Duodenal mucosa (tissue), 2 donors: ENCODE data around the gene PAMR1.
A peak's percentile ranks its signal among the peaks of the same experiment; 100 is the strongest.

ENCODE experiments used
- H3K27ac ChIP-seq: one replicate; pipeline ENCODE4 v1.7.0; 2013; ENCODE audit warnings: low read depth, low read length
- H3K27me3 ChIP-seq, 2 donors: one replicate each; pipeline ENCODE4 v1.7.0; 2013; ENCODE audit warnings: low read length in 2 of 2, control low read depth in 1 of 2; ENCODE audit not compliant: insufficient read depth in 2 of 2, control insufficient read depth in 1 of 2
- H3K36me3 ChIP-seq, 2 donors: one replicate each; pipeline ENCODE4 v1.7.0; 2013; ENCODE audit warnings: low read length in 2 of 2, control low read depth in 1 of 2; ENCODE audit not compliant: insufficient read depth in 2 of 2, control insufficient read depth in 1 of 2
- H3K4me1 ChIP-seq, 2 donors: one replicate each; pipeline ENCODE4 v1.7.0; 2013; ENCODE audit warnings: low read length in 2 of 2, control low read depth in 1 of 2; ENCODE audit not compliant: insufficient read depth in 2 of 2, control insufficient read depth in 1 of 2
- H3K4me3 ChIP-seq, 2 donors: one replicate each; pipeline ENCODE4 v1.7.0; 2013; ENCODE audit warnings: low read length in 2 of 2, low read depth in 1 of 2
- H3K9ac ChIP-seq, 2 donors: one replicate each; pipeline ENCODE4 v1.7.0; 2013; ENCODE audit warnings: low read length in 2 of 2, low read depth in 1 of 2
- H3K9me3 ChIP-seq, 2 donors: one replicate each; pipeline ENCODE4 v1.7.0; 2013; ENCODE audit warnings: low read length in 2 of 2, control low read depth in 1 of 2; ENCODE audit not compliant: control insufficient read depth in 1 of 2

PAMR1 gene

DNA sequence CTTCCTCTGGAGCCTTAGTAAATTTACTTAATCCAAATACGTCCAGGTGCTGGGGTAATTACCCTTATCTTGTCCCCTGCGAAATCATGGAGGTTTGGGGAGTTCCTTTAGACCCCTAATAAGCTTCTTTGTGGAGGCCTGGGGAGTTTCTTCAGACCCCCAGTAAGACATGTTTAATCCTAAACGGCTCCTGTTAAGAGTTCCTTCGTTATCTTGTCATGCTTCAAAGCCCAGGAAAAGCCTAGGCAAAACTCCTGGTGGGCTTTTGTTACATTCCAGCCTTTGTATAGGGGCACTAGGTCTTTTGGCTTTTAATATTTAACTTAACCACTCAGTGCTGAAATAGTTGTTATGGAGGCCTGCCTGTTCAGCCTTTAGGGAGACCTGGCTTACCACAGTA, 18.1 kb upstream of the PAMR1 start:
- Histone ChIP-seq H3K36me3 (no peaks in the 10 kb centered on the region), H3K4me3 (no peak overlapping the region), H3K27ac (no peak overlapping the region), H3K4me1 (no peaks in the 10 kb centered on the region), H3K27me3 (no peaks in the 10 kb centered on the region), H3K9ac (no peak overlapping the region), H3K9me3 (no peaks in the 10 kb centered on the region)

DNA sequence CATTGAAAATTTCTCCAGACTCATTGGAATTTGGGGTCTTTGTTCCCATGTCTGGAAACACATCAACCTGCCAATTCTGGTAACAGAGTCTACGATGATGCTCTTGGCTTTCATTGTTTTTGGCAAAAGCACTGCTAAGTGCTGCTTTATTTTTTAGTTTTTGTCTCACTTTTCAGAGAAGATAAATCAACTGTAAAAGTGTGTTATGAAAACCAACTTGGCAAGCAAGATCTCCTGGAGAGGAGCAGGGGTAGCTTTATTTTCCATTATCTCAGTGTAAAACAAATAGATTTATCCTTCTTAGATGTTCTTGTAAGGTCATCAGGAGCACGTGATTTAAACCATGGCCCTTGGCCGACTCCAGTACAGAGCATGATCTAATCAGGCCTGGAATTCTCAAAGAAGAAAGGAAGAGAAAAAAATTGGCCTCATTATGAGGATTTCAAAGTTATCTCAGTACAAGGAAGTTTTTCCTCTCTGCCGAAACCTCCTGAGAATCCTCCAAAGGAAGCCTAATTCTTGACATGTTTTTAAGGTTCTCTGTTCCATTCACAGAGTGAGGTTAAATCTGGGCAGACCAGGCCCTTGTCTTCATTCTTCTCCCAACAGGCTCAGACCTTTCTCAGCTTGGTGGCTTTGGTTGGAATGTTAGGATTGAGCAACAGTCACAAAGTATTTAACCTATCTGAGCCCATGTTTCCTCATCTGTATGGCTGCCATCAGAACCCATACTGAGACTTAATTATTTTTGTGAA, 16.4 kb upstream of the PAMR1 start:
- Histone ChIP-seq H3K27me3 (no peaks in the 10 kb centered on the region), H3K9ac (no peak overlapping the region), H3K4me3 (no peak overlapping the region), H3K27ac (peak overlapping the region; percentile 3), H3K4me1 (no peaks in the 10 kb centered on the region), H3K9me3 (no peaks in the 10 kb centered on the region), H3K36me3 (no peaks in the 10 kb centered on the region)

GRCh38 chr11:35540526-35540925, 15.1 kb upstream of the PAMR1 start:
- Histone ChIP-seq H3K27ac (no peak overlapping the region), H3K36me3 (no peaks in the 10 kb centered on the region), H3K4me3 (no peak overlapping the region), H3K27me3 (no peaks in the 10 kb centered on the region), H3K4me1 (no peaks in the 10 kb centered on the region), H3K9me3 (no peaks in the 10 kb centered on the region), H3K9ac (no peak overlapping the region)

- H3K27me3 ChIP-seq: no peaks in the 10 kb centered on the region
- no peaks in the 10 kb centered on the region for H3K36me3 ChIP-seq
- no peak overlapping the region for H3K4me3 ChIP-seq
- H3K4me1 ChIP-seq: no peaks in the 10 kb centered on the region
- H3K27ac ChIP-seq: no peak overlapping the region
- no peaks in the 10 kb centered on the region for H3K9me3 ChIP-seq
- no peak overlapping the region for H3K9ac ChIP-seq
Measured at GRCh38 chr11:35539781-35540281, 14.4 kb upstream of the PAMR1 start.

- Histone ChIP-seq H3K36me3 (no peaks in the 10 kb centered on the region), H3K27me3 (no peaks in the 10 kb centered on the region), H3K4me3 (no peak overlapping the region), H3K27ac (no peak overlapping the region), H3K9ac (no peak overlapping the region), H3K4me1 (no peaks in the 10 kb centered on the region), H3K9me3 (no peaks in the 10 kb centered on the region)
Measured at GRCh38 chr11:35539256-35539655, 13.8 kb upstream of the PAMR1 start.

DNA sequence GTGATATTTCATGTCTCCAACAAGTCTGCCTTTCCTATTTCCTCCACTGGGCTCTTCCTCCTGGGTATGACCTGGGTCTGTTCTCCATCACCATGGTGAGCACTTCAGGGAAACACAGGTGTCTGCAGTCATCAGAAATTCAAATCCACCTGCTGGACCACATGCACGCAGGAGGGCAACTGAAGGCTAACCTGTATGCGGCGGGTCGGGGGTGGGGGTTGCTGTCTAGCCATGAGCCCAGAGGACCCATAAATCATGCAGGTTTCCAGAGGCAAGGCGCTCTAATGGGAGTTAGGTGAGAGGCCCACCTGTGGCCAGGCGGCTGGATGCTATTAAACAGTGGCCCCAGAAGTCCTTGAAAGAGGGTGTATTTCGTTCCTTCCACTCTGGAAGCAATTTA, 11.1 kb upstream of the PAMR1 start:
- H3K9me3 ChIP-seq: no peaks in the 10 kb centered on the region
- no peak overlapping the region for H3K9ac ChIP-seq
- no peaks in the 10 kb centered on the region for H3K36me3 ChIP-seq
- no peaks in the 10 kb centered on the region for H3K4me1 ChIP-seq
- no peak overlapping the region for H3K27ac ChIP-seq
- no peaks in the 10 kb centered on the region for H3K27me3 ChIP-seq
- H3K4me3 ChIP-seq: no peak overlapping the region

GRCh38 chr11:35531246-35531645, 5.8 kb upstream of the PAMR1 start:
- Histone ChIP-seq H3K36me3 (no peaks in the 10 kb centered on the region), H3K27ac (no peak overlapping the region), H3K9me3 (no peaks in the 10 kb centered on the region), H3K27me3 (peaks cover 5 to 12% of the 10 kb centered on the region in 2 donors), H3K4me1 (no peaks in the 10 kb centered on the region), H3K4me3 (no peak overlapping the region), H3K9ac (no peak overlapping the region)

DNA sequence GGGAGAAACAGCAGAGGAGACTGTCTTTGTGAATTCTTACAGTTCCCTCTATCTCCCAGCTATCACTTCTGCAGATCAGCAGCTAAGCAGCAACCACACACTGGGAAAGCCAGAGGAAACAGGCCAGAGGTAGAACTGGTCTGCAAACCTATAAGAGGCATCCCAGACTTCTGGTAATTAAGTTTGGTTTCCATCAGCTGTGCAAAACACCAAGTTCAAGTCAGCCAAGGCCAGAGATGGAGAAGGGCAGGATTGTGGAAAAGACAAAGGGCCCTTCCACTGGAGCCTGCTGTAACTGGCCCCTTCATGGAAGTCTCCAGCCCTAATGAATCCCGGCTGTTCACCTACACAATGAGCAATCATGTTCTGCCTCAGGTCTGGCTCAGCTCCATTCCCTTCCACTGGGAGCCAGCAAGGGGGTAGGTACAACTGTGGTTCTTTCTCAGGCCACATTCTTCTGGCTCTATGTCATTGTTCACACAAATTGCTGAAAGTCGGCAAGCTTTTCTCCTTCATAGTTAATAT, 4.6 kb upstream of the PAMR1 start:
- Histone ChIP-seq H3K36me3 (no peaks in the 10 kb centered on the region), H3K9me3 (no peaks in the 10 kb centered on the region), H3K27ac (no peak overlapping the region), H3K4me3 (no peak overlapping the region), H3K4me1 (no peaks in the 10 kb centered on the region), H3K9ac (no peak overlapping the region), H3K27me3 (peaks cover 11 to 23% of the 10 kb centered on the region in 2 donors)

- Histone ChIP-seq H3K36me3 (no peaks in the 10 kb centered on the region), H3K9ac (no peak overlapping the region)
Measured at GRCh38 chr11:35526370-35526792, 965 bp upstream of the PAMR1 start.

DNA sequence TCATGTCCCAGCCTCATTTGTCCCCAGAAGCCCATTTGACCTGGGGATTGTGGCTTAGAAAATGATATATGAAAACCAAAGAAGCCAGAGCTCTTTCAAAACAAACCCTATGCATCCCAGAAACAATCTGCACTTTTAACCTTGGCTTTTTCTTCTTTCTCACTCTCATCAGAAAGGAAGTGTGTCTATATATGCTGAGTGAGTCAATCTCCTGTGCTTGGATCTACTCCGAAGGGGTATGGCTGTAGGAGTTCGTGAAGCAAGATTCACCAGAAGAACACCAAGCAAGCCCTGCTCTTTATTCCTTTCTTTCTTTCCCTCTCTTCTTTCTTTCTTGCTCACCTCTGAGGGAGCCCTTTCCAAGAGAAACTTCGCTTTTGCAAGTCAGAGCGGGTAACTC, 636 bp downstream of the PAMR1 start:
- Histone ChIP-seq H3K4me1 (no peaks in the 10 kb centered on the region), H3K9me3 (no peaks in the 10 kb centered on the region), H3K36me3 (no peaks in the 10 kb centered on the region), H3K27ac (no peak overlapping the region), H3K4me3 (peak overlapping the region in 1 of 2 donors; percentile 29), H3K9ac (no peak overlapping the region), H3K27me3 (peaks cover 24 to 47% of the 10 kb centered on the region in 2 donors)

More at GRCh38 chr11:35526370-35526792, 965 bp upstream of the PAMR1 start:
- Histone ChIP-seq H3K9me3 (no peaks in the 10 kb centered on the region), H3K4me1 (no peaks in the 10 kb centered on the region), H3K4me3 (no peak overlapping the region), H3K27me3 (peaks cover 24 to 44% of the 10 kb centered on the region in 2 donors), H3K27ac (no peak overlapping the region)
